IMR-90 (cell line): ENCODE measurements around the gene SLC8A1. TPM values are rescaled to one million over a fixed set of nuclear protein-coding genes. Genes with fewer than 3 reads are reported as not detected.

Experiments used
- ATAC-seq: fragments of 200-7000 bp; cut with Tn5 transposase; 2 replicates; pipeline ENCODE4 v1.9.1; 2020; ENCODE audit warnings: low read depth, mild to moderate bottlenecking, moderate library complexity
- BruUV-seq: library from RNA; stranded (reverse); fragments of 400-500 nt; replicated peaks from 2 replicates; lab custom pipeline; 2021; lab: Mats Ljungman, UMichigan
- CTCF ChIA-PET: fragments of 300-600 bp; formaldehyde crosslinking; extraction: SDS; loops from one replicate; lab custom pipeline; 2021; ENCODE audit warnings: antibody characterized with exemption; lab: Yijun Ruan, JAX
- POLR2A ChIA-PET: fragments of 300-600 bp; sonication (Branson Sonifier 250); formaldehyde crosslinking; loops from one replicate; lab custom pipeline; 2022; ENCODE audit warnings: antibody characterized with exemption; ENCODE audit not compliant: unreplicated experiment; lab: Charles Lee
- DNase-seq: peaks from one replicate; pipeline ENCODE4 v3.0.0; 2013
- H2AFZ ChIP-seq: replicated peaks from 2 replicates; pipeline ENCODE3; 2013; ENCODE audit warnings: low read length, mild to moderate bottlenecking; ENCODE audit not compliant: poor library complexity
- H2AK5ac ChIP-seq: 2 replicates; pipeline ENCODE4 v1.6.1; 2013; ENCODE audit warnings: low read depth, low read length, inconsistent platforms
- H2AK9ac ChIP-seq: replicated peaks from 2 replicates; pipeline ENCODE3; 2013; ENCODE audit warnings: mild to moderate bottlenecking, low read depth, low read length, moderate library complexity; ENCODE audit not compliant: poor library complexity
- H2BK120ac ChIP-seq: 2 replicates; pipeline ENCODE4 v1.6.1; 2013; ENCODE audit warnings: low read depth, low read length, inconsistent platforms
- H2BK15ac ChIP-seq: 3 replicates; pipeline ENCODE4 v1.6.1; 2013; ENCODE audit warnings: low read depth, low read length, inconsistent platforms
- H2BK20ac ChIP-seq: 2 replicates; pipeline ENCODE4 v1.6.1; 2013; ENCODE audit warnings: low read depth, mild to moderate bottlenecking, inconsistent platforms, low read length, moderate library complexity
- H2BK5ac ChIP-seq: 2 replicates; pipeline ENCODE4 v1.6.1; 2013; ENCODE audit warnings: mild to moderate bottlenecking, low read depth, low read length, inconsistent platforms; ENCODE audit not compliant: poor library complexity, severe bottlenecking
- H3K14ac ChIP-seq: replicated peaks from 2 replicates; pipeline ENCODE4 v1.6.1; 2013; ENCODE audit warnings: low read depth, low read length, inconsistent platforms
- H3K18ac ChIP-seq: 2 replicates; pipeline ENCODE4 v1.6.1; 2013; ENCODE audit warnings: low read depth, low read length, control low read depth
- H3K23ac ChIP-seq: 2 replicates; pipeline ENCODE4 v1.6.1; 2013; ENCODE audit warnings: low read depth, low read length, inconsistent platforms
- H3K27ac ChIP-seq: 2 replicates; pipeline ENCODE4 v1.5.1; 2013; ENCODE audit warnings: mild to moderate bottlenecking, control low read depth, low read length; ENCODE audit not compliant: insufficient read depth
- H3K27me3 ChIP-seq: 2 replicates; pipeline ENCODE4 v1.6.1; 2013; ENCODE audit warnings: low read length; ENCODE audit not compliant: control insufficient read depth, insufficient read depth
- H3K36me3 ChIP-seq: 2 replicates; pipeline ENCODE4 v1.6.1; 2013; ENCODE audit warnings: low read length, mixed read lengths; ENCODE audit not compliant: control insufficient read depth, insufficient read depth
- H3K4ac ChIP-seq: 2 replicates; pipeline ENCODE4 v1.6.1; 2013; ENCODE audit warnings: low read depth, low read length, inconsistent platforms
- H3K4me1 ChIP-seq: 2 replicates; pipeline ENCODE4 v1.6.1; 2013; ENCODE audit warnings: low read length, mixed read lengths; ENCODE audit not compliant: control insufficient read depth, insufficient read depth
- H3K4me2 ChIP-seq: 2 replicates; pipeline ENCODE4 v1.6.1; 2013; ENCODE audit warnings: low read depth, mild to moderate bottlenecking, control low read depth, low read length, moderate library complexity
- H3K4me3 ChIP-seq: 2 replicates; pipeline ENCODE4 v1.5.1; 2013; ENCODE audit warnings: low read depth, mild to moderate bottlenecking, control low read depth, low read length, moderate library complexity; ENCODE audit not compliant: insufficient read depth
- H3K56ac ChIP-seq: 2 replicates; pipeline ENCODE4 v1.6.1; 2013; ENCODE audit warnings: low read length, inconsistent platforms; ENCODE audit not compliant: insufficient read depth; ENCODE audit errors: extremely low read depth
- H3K79me1 ChIP-seq, 2 experiments: 2 replicates each; pipeline ENCODE4 v1.6.1; 2013; ENCODE audit warnings: low read length in 2 of 2, inconsistent platforms in 1 of 2, low read depth in 1 of 2
- H3K9ac ChIP-seq: 2 replicates; pipeline ENCODE4 v1.6.1; 2013; ENCODE audit warnings: low read depth, low read length, control low read depth
- H3K9me1 ChIP-seq: 2 replicates; pipeline ENCODE4 v1.6.1; 2013; ENCODE audit warnings: low read length, inconsistent platforms; ENCODE audit not compliant: insufficient read depth
- H3K9me3 ChIP-seq: 2 replicates; pipeline ENCODE4 v1.6.1; 2013; ENCODE audit warnings: low read length; ENCODE audit not compliant: control insufficient read depth, insufficient read depth
- H4K20me1 ChIP-seq: 2 replicates; pipeline ENCODE4 v1.6.1; 2013; ENCODE audit warnings: low read length, inconsistent platforms; ENCODE audit not compliant: insufficient read depth
- H4K5ac ChIP-seq: 2 replicates; pipeline ENCODE4 v1.6.1; 2013; ENCODE audit warnings: mild to moderate bottlenecking, low read depth, low read length, control low read depth
- H4K8ac ChIP-seq, 2 experiments: 2 replicates each; pipeline ENCODE4 v1.6.1; 2013; ENCODE audit warnings: low read depth in 2 of 2, low read length in 2 of 2, control low read depth in 1 of 2, inconsistent platforms in 1 of 2
- H4K91ac ChIP-seq: 2 replicates; pipeline ENCODE4 v1.6.1; 2013; ENCODE audit warnings: low read depth, low read length, inconsistent platforms; ENCODE audit not compliant: insufficient read depth
- BHLHE40 ChIP-seq: fragments of 150-350 bp; IDR thresholded peaks from 2 replicates; pipeline ENCODE4 v1.6.1; 2016; ENCODE audit warnings: mild to moderate bottlenecking, low read depth, low read length
- CEBPB ChIP-seq: IDR thresholded peaks from 2 replicates; pipeline ENCODE4 v1.6.1; 2012; ENCODE audit warnings: low read depth, low read length, improper control_type of control experiment
- CHD1 ChIP-seq: IDR thresholded peaks from 2 replicates; pipeline ENCODE4 v1.6.1; 2012; ENCODE audit warnings: low read depth, low read length, improper control_type of control experiment
- MAFK ChIP-seq: IDR thresholded peaks from 2 replicates; pipeline ENCODE4 v1.6.1; 2012; ENCODE audit warnings: low read depth, low read length, improper control_type of control experiment
- MXI1 ChIP-seq: IDR thresholded peaks from 2 replicates; pipeline ENCODE4 v1.6.1; 2012; ENCODE audit warnings: low read depth, mild to moderate bottlenecking, low read length, moderate library complexity, borderline replicate concordance
- NFE2L2 ChIP-seq: fragments of 150-350 bp; IDR thresholded peaks from 2 replicates; pipeline ENCODE4 v1.6.1; 2016; ENCODE audit warnings: low read depth, mild to moderate bottlenecking, low read length
- RAD21 ChIP-seq: IDR thresholded peaks from 2 replicates; pipeline ENCODE4 v1.6.1; 2012; ENCODE audit warnings: low read length, improper control_type of control experiment
- SMC3 ChIP-seq: fragments of 150-350 bp; IDR thresholded peaks from 2 replicates; pipeline ENCODE4 v1.6.1; 2016; ENCODE audit warnings: low read depth, mild to moderate bottlenecking, antibody characterized with exemption, low read length, moderate library complexity
- WGBS, 2 experiments: methylation state at CpG; one replicate each; pipeline versions ENCODE4 v1.1.5 to v1.1.7; 2013; ENCODE audit warnings: missing lambda C conversion rate in 2 of 2; ENCODE audit not compliant: insufficient read length in 1 of 2; ENCODE audit errors: extremely low coverage in 2 of 2; 5-methylcytosine and 5-hydroxymethylcytosine counted together
- dilution Hi-C: fragments of 300-500 bp; cut with HindIII; formaldehyde crosslinking; loops from one replicate; pipeline ENCODE4 v1.14.3; 2018; ENCODE audit warnings: low sequenced_read_pairs; ENCODE audit not compliant: unreplicated experiment
- in situ Hi-C: fragments of 300-500 bp; cut with MboI; formaldehyde crosslinking; loops from 3 replicates; pipeline ENCODE4 v1.14.3; 2019; ENCODE audit warnings: low sequenced_read_pairs, inconsistent platforms, mixed read lengths
- intact Hi-C: fragments of 100-400 bp; cut with micrococcal nuclease; formaldehyde crosslinking; loops from 2 replicates; pipeline ENCODE4 v1.10.0; 2022
- polyA plus RNA-seq, 3 experiments: library from polyadenylated mRNA; depleted of rRNA; stranded (reverse); fragments of >200 nt; gene quantifications; 2 replicates each; pipeline ENCODE4 v1.2.3, GENCODE V29; 2012; ENCODE audit warnings: low replicate concordance in 1 of 3
- total RNA-seq: library from RNA; depleted of rRNA; stranded (reverse); fragments of >200 nt; gene quantifications from 2 replicates; pipeline ENCODE4 v1.2.3, GENCODE V29; 2012
- TF ChIP-seq, protein P1 (sequence below): fragments of 150-350 bp; IDR thresholded peaks from 2 replicates; pipeline ENCODE4 v1.6.1; 2017; ENCODE audit warnings: mild to moderate bottlenecking, antibody characterized with exemption, low read length, low read depth

SLC8A1 gene
- total and polyA plus RNA-seq, 2 of the 4 experiments (the other 2 are of a cell fraction) = 7.7 to 57.0 TPM

DNA sequence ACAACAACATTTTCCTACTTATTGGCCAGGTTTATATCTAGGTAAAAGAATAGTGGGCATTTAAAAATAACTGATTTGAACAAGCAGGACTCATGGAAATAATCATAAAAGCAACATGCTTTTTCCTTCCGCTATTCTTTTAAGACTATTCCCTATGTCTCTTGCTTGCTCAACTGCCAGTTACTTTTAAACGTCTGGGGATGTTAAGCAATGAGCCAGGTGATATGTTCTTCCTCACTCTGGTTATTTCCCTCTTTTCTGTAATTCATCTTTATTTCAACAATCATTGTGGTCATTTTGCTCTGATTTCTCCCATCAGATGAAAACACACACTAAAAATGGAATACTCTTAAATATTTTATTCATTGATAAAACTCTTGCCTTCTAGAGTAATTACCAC is 33.4 kb upstream of the SLC8A1 start:
- Histone ChIP-seq H4K20me1 (no peaks in the 10 kb centered on the region), H3K4me2 (no peak overlapping the region), H3K18ac (no peak overlapping the region), H3K4me3 (no peak overlapping the region), H3K9ac (no peak overlapping the region), H3K4me1 (peaks cover 2% of the 10 kb centered on the region; the same call in 1 of the 2 replicates), H4K8ac (no peak overlapping the region), H3K27me3 (no peaks in the 10 kb centered on the region), H3K14ac (no peak overlapping the region), H2BK120ac (no peak overlapping the region), H3K56ac (no peak overlapping the region), H4K91ac (no peak overlapping the region), H3K9me3 (0 out of 2 replicates have a peak, but pooled peaks cover 2% of the 10 kb centered on the region), H2AK9ac (no peak overlapping the region), H3K27ac (no peak overlapping the region), H3K4ac (no peak overlapping the region), H2AFZ (no peak overlapping the region), H3K23ac (no peak overlapping the region), H2BK20ac (no peak overlapping the region), H3K79me1 (no peaks in the 10 kb centered on the region), H3K9me1 (no peaks in the 10 kb centered on the region), H2BK15ac (no peak overlapping the region), H2BK5ac (no peak overlapping the region), H4K5ac (no peak overlapping the region), H3K36me3 (no peaks in the 10 kb centered on the region), H2AK5ac (no peak overlapping the region)
- dilution Hi-C loops (no loop called here), in situ Hi-C loops (loop anchor here (25.0 kb wide), 1 partner anchor 277 kb away; no protein-coding TSS in a partner anchor), intact Hi-C loops (no loop called here)
- ChIA-PET CTCF (no interaction called here), POLR2A (no interaction called here)
- no TSS peak for BruUV-seq
- no peak for DNase-seq
- ATAC-seq = no peak
- TF ChIP-seq SMC3 (no peak), BHLHE40 (no peak), MXI1 (no peak), NFE2L2 (no peak), CEBPB (no peak), MAFK (no peak), RAD21 (no peak), CHD1 (no peak)
- TF ChIP-seq, protein P1, sequence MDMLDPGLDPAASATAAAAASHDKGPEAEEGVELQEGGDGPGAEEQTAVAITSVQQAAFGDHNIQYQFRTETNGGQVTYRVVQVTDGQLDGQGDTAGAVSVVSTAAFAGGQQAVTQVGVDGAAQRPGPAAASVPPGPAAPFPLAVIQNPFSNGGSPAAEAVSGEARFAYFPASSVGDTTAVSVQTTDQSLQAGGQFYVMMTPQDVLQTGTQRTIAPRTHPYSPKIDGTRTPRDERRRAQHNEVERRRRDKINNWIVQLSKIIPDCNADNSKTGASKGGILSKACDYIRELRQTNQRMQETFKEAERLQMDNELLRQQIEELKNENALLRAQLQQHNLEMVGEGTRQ = no peak
- no CpG with 5 or more reads among the region's 2 CpGs for WGBS, 2 experiments
